Measurements from ENCODE around the gene ATXN2. TPM values are rescaled to one million over a fixed set of nuclear protein-coding genes. Genes with fewer than 3 reads are reported as not detected.

Gene ATXN2
- total RNA-seq, 1 donor from 2014 or later: 50.0 TPM

DNA sequence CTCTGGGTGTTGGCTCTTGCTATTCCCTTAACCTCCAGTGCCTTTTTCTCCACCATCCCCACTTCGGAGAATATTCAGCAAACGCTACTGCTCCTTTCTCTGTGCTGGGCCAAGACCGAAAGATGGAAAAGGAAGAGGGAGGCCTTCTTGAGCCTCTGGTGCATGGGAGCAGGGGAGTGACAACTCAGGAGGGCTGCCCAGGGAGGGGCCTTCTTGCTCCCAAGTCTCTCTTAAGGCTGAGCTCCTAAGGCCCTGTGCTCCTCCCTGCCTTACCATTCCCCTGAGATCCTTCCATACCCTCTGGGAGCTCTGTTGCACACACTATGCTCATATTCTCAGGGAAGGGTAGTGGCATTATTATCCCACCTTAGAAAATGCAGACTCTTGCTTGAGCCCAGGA, 158.5 kb downstream of the ATXN2 start:
- Histone ChIP-seq H3K36me3 (peaks cover 6% of the 10 kb centered on the region), H3K9me3 (replicated peaks) (no peaks in the 10 kb centered on the region), H3K4me1 (peaks cover 100% of the 10 kb centered on the region), H3K27me3 (ENCODE audit: low read depth) (no peaks in the 10 kb centered on the region), H3K27ac (replicated peaks) (peak overlapping the region; percentile 97), H3K4me3 (no peak overlapping the region)
- intact Hi-C loops (cut with micrococcal nuclease): no loop called here
- no peak for DNase-seq
- no peak for TF ChIP-seq CTCF (IDR thresholded peaks at IDR 0.05; ENCODE audit: borderline replicate concordance)

DNA sequence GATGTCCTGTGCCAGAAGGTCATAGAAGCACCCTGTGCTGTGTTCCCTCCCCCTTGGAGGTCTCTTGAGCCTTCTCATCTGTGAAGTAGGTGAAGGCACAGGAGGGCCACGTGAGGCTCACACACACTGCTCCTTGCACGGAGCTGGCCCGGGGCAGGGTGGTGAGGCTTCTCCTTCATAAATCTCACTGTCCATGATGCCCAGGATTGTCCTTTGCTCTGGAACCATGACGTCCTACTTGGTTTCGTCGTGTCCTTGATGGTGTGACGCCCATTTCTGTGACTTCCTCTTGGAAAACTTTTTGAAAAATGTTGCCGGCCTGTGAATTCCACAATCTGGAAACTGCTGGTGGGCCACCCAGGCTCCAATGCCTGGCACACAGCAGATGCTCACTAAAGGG, 159.0 kb downstream of the ATXN2 start:
- Histone ChIP-seq H3K4me3 (no peak overlapping the region), H3K9me3 (replicated peaks) (no peaks in the 10 kb centered on the region), H3K4me1 (peaks cover 100% of the 10 kb centered on the region), H3K36me3 (peaks cover 6% of the 10 kb centered on the region), H3K27ac (replicated peaks) (peak overlapping the region; percentile 97), H3K27me3 (ENCODE audit: low read depth) (no peaks in the 10 kb centered on the region)
- no peak for DNase-seq
- TF ChIP-seq CTCF (IDR thresholded peaks at IDR 0.05; ENCODE audit: borderline replicate concordance): no peak
- intact Hi-C loops (cut with micrococcal nuclease): no loop called here

GRCh38 chr12:111439657-111440151, 159.4 kb downstream of the ATXN2 start:
- Histone ChIP-seq H3K4me3 (no peak overlapping the region), H3K27ac (replicated peaks) (peak overlapping the region; percentile 97), H3K4me1 (peaks cover 100% of the 10 kb centered on the region), H3K36me3 (peaks cover 6% of the 10 kb centered on the region), H3K27me3 (ENCODE audit: low read depth) (no peaks in the 10 kb centered on the region), H3K9me3 (replicated peaks) (no peaks in the 10 kb centered on the region)
- TF ChIP-seq CTCF (IDR thresholded peaks at IDR 0.05; ENCODE audit: borderline replicate concordance): no peak
- no peak for DNase-seq
- intact Hi-C loops (cut with micrococcal nuclease): no loop called here

DNA sequence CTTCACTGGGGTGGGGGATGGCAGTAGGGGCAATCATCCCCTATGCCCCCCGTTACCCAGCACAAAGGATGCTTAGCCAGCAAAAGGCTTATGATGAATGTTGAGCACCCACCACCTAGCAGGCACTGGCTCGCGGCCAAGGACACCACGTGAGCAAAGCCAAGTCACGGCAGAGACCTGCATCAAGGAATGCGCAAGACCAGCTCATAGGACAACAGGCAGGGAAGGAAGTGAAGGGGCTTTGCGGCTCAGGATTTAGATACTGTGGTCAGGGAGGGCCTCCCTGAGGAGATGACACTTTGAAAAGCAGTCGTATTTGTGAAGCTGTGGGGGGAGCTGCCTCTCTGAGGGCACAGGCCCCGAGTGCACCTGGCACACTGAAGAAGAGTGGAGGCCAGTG, 160.6 kb downstream of the ATXN2 start:
- Histone ChIP-seq H3K4me3 (no peak overlapping the region), H3K36me3 (peaks cover 6% of the 10 kb centered on the region), H3K9me3 (replicated peaks) (no peaks in the 10 kb centered on the region), H3K27me3 (ENCODE audit: low read depth) (no peaks in the 10 kb centered on the region), H3K4me1 (peaks cover 100% of the 10 kb centered on the region), H3K27ac (replicated peaks) (peak overlapping the region; percentile 97)
- intact Hi-C loops (cut with micrococcal nuclease): no loop called here
- no peak for DNase-seq
- TF ChIP-seq CTCF (IDR thresholded peaks at IDR 0.05; ENCODE audit: borderline replicate concordance): no peak

DNA sequence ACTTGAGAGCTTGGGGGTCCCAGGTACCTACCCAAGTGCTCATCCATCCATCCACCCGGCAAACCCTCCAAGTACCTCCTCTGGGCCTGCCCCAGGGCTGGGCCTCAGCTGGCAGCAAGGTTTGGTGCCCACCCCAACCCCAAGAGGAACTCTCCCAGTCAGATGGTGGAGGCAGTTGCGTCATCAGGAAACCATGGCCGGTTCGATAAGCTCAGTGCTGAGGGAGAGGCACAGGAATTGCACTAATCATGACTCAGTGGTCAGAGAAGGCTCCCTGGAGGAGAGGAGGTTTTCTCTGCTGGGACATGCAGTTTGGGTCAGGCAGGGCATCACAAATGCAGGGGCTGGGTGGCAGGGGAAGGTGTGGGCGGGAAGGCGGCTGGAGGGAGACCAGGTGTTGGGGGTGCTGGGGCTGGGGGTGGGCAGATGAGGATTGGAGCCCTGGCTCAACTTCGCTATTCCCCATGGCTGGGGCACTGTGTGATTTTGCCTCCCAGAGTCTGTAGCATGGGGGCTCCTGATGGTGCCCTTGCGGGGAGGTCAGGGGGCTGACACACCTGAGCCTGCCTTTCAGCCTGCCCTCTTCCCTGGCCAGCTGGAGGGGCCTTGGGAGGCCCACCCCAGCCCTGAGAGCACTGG, 161.2 kb downstream of the ATXN2 start:
- intact Hi-C loops (cut with micrococcal nuclease): no loop called here
- no peak for DNase-seq
- H3K27me3 ChIP-seq (ENCODE audit: low read depth): no peaks in the 10 kb centered on the region
- peaks cover 6% of the 10 kb centered on the region for H3K36me3 ChIP-seq
- peaks cover 100% of the 10 kb centered on the region for H3K4me1 ChIP-seq
- peak overlapping the region; percentile 97 for H3K27ac ChIP-seq (replicated peaks)
- TF ChIP-seq CTCF (IDR thresholded peaks at IDR 0.05; ENCODE audit: borderline replicate concordance): no peak
- no peak overlapping the region for H3K4me3 ChIP-seq
- H3K9me3 ChIP-seq (replicated peaks): no peaks in the 10 kb centered on the region

Measured in left ventricle myocardium inferior (tissue), 1 donor.